NCI-H2227 (cell line): ENCODE data around the gene SLC9A4.

Experiments
- DNase-seq: peaks from one replicate; lab custom pipeline; 2025; ENCODE audit not compliant: unreplicated experiment; lab: John Stamatoyannopoulos, UW

The SLC9A4 gene

DNA sequence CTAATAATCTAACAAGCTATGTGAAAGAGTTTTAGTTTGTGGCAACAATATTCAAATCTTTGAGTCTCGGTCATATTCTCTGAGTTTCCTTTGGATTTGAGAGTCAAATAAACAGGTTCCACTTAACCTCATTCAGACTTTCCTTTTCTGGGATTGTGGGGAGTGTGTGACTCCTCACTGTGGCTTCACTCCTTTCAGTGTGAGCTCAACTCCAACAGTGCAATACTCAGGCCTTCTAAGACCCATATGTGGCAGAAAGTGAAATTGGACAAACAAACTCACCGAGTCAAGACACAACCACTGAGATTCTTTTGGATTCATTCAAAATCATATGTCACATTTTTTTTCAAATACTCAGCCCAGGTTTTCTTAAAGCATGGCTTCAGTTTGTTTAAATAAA lies 25.4 kb downstream of the SLC9A4 start:
- DNase-seq, result no peak

DNA sequence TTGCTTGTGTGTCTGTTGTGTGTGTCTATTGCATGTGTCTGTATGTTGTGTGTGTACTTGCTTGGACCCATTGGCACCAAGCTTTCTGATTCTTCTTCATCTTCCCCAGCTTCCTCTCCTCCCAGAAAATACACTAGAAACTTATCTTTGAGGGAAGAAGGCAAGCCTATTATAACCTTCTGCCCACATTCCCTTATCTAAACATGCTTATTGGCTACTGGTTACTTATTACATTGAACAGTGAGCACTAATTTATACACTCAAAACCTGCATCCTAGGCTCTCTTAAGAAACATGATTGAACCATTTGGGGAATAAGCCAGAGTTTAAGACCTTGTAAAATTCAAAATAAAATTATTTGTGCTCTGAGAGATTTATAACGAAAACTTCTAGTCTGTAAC lies 26.5 kb downstream of the SLC9A4 start:
- DNase-seq, result no peak

DNA sequence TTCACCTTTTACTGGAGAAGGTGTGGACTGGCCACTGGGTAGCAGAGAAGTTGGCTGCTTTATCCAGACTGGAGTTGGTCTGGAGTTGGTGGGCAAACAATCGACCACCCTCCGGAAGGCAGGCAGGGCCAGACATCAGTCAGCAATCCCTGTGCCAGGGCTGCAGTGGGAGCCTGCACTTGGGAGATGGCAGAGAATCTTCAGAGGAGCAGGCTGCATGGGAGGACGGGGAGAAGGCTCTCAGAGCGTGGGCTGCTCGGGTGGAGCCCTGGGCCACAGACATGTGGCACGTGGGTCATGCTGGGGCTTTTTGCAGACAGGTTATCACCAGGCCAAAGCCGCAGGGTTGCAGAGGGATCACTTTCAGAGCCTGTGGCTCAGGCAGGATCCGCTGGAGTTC lies 29.6 kb downstream of the SLC9A4 start:
- DNase-seq, result no peak

GRCh38 chr2:102504833-102505232 lies 31.8 kb downstream of the SLC9A4 start:
- DNase-seq, result no peak

DNA sequence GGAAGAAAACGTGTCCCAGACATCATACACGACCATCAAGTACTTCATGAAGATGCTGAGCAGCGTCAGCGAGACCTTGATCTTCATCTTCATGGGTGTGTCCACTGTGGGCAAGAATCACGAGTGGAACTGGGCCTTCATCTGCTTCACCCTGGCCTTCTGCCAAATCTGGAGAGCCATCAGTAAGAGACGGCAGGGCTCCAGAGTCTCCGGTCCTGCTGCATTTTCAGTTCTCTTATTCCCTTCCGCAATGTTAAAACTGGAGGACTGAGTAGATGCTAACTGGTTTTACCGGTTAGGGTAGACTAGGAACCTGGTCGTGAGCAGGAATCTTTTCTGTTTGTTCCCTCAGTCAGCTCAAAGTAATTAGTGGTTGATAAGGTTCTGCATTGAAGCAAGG lies 32.3 kb downstream of the SLC9A4 start:
- DNase-seq, result no peak

DNA sequence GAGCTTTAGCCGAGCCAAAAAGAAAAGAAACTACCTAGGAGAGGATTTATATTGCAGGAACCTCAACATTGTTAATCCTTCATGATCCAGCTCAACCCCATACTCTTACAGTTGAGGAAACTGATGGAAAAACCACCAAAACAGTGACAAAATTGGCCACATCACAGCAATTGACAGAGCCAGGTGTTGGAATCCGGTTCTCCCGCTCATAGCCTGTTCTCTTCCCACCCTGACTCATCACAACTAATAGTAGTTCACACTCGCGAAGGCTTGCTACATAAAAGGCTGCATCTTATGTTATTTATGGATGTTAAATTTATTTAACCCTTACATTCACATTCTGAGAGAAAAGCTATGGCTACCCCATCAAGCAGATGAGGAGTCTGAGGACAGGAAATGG lies 33.7 kb downstream of the SLC9A4 start:
- DNase-seq, result no peak

- no peak for DNase-seq
Observed at GRCh38 chr2:102508863-102509262, 35.8 kb downstream of the SLC9A4 start.

DNA sequence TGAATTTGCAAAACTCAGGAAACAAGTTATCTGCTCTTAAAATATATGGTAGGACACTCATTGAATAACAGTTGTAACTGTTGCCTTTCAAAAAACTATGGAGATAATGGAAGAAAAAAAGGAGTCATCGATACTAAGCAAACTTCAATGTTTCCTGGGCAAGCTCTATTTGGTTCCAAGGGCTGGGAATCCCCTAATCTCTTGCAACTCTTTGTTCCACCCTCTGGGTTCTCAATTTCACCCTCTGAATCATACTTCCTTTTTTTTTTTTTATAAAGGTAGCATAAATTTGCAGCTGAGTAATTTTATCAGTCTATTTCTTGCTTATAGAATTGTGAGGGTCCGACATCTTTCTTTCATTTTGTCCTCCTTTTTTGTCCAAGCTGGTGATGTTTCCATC lies 36.7 kb downstream of the SLC9A4 start:
- DNase-seq, result no peak

- DNase-seq, result no peak
Observed at GRCh38 chr2:102510791-102511575, 38.0 kb downstream of the SLC9A4 start.

DNA sequence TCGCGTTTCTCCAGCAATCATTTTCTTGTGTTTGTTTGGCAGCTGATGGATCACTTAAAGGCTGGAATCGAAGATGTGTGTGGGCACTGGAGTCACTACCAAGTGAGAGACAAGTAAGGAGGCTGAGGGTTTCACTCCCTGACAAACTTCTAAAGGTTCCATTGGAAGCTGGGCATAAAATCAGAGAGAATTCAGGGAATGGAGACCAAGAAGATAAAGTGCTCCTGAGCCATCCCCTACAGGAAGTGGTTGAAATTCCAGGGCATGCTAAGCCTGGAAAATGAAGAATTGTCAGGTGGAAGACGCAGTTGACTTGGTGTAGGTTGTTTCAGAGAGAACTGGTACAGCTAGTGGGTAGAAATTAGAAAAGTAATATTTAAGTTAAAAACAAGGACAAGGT lies 39.1 kb downstream of the SLC9A4 start:
- DNase-seq, result no peak

GRCh38 chr2:102513355-102513939 lies 40.4 kb downstream of the SLC9A4 start:
- no peak for DNase-seq

GRCh38 chr2:102514061-102514785 lies 41.2 kb downstream of the SLC9A4 start:
- no peak for DNase-seq

GRCh38 chr2:102515851-102516250 lies 42.8 kb downstream of the SLC9A4 start:
- DNase-seq, result no peak

- DNase-seq, result no peak
Observed at GRCh38 chr2:102518170-102518569, 45.1 kb downstream of the SLC9A4 start.

GRCh38 chr2:102520009-102520408 lies 47.0 kb downstream of the SLC9A4 start:
- peak; percentile 23 for DNase-seq

- no peak for DNase-seq
Observed at GRCh38 chr2:102520801-102521200, 47.8 kb downstream of the SLC9A4 start.

- no peak for DNase-seq
Observed at GRCh38 chr2:102522162-102522561, 49.1 kb downstream of the SLC9A4 start.

GRCh38 chr2:102522890-102523289 lies 49.9 kb downstream of the SLC9A4 start:
- DNase-seq, result no peak

GRCh38 chr2:102523651-102524050 lies 50.6 kb downstream of the SLC9A4 start:
- no peak for DNase-seq

DNA sequence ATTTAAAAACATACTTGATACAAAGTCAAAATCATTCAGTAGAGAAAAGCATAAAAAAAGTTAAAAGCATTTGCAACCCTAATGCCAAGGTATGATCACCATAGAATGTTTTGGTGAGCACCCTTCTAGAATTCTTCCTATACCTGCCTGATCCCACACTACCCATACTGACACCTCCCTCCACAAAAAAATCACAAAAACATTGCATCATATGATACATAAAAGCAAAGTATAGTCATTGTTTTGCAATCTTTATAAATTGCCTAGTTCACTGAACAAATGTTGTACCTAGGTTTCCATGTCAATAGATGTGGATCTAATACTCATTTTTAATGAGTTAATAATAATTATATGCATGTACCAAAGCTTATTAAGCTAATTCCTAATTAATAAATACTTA lies 54.1 kb downstream of the SLC9A4 start:
- no peak for DNase-seq

- no peak for DNase-seq
Observed at GRCh38 chr2:102538491-102538890, 65.5 kb downstream of the SLC9A4 start.

DNA sequence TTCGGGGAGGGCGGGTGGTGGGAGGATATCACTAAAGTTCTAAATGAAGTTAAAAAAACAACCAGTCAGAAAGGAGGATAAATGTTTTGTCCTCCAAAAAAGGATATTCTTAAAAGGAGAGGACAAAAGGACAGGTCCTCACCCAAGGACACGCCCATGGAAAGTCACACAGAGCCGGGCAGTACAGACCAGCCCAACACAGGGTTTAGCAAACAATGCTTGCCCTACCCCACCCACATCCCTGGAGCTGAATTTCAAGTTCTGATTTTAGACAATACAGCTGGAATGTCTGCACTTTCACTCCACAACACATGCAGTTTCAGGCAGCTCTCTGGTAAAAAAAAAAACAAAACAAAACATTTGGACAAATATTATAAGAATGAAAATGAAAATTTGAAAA lies 67.9 kb downstream of the SLC9A4 start:
- DNase-seq, result no peak
